GM10847 (cell line): ENCODE data around the gene CDH23.

Experiments used
- POLR2A ChIP-seq: IDR thresholded peaks from 2 replicates; pipeline ENCODE4 v1.6.1; 2011; ENCODE audit not compliant: insufficient read length; ENCODE audit errors: extremely low read depth

Gene CDH23

DNA sequence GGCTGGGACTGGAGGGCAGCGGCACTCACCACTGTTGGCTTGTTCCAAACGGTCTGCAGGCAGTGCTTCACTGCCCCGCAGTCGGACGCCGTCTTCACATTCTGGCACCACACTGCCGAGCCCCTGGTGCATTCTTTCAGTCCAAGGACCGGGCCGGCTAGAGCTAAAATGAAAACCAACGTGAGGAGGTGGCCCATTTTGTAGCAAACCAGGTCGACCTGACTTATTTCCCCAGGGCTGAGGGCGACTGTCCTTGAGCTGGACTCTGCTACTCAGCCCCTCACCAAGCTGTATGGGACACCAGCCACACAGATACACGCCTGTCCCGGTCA, 437.6 kb downstream of the CDH23 start:
- no peak for TF ChIP-seq POLR2A

DNA sequence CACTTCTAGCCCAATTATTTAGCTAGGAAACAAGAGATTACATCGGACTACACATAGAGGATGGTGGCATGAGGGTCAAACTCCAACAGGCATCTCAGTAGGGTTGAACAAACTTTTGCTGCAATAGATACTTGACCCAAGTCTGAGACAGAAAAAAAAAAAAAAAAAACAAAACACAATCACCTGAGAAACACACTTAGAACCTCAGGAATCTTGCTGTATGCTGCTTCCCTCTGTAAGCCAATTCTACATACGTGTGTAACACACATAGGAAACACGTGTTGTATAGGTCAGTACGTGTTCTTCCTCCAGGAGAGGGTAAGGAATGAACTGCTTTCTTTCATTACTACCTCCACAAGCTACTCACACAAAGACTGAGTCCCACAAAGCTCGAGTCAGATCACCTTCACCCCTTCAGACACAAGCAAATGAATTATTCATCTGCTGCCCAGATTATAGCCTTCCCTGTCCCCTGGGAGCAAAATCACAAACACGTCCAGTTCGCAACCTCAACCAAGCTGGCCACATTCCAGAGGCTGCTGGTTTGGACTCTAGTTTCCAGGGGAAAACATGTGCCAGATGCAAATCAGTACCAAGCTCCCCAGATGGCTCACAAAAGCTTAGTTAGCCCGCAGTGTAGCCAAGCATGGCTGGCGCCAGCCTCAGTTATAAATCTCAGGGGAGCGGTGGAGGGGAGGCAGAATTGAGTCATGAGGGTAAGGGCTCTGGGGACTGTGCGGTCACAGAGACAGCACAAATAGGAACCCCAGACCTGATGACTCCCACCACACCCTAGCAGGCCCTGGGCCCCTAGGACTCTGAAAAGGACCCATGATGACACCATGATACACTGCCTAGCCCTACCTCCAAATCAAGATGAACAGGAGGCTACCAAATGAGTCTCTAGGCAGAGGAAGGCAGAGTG, 439.2 kb downstream of the CDH23 start:
- no peak for TF ChIP-seq POLR2A

DNA sequence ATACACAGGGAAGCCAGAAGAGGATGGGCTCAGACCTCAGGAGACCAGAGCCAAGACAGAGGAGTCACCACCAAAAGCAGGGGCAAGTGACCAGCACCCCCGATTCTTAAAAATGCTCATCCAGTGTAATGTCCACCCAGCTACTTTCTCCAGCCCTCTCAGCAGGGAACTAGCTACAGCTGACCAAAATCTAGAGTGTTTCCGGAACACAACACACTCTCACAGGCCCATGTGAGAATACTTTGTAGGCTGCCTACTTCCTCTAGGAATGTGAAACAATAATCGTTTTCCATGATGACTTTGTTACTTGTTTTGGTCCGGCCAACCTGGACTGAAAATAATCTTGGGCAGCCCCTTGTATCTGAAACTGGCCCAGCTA, 439.9 kb downstream of the CDH23 start:
- no peak for TF ChIP-seq POLR2A

DNA sequence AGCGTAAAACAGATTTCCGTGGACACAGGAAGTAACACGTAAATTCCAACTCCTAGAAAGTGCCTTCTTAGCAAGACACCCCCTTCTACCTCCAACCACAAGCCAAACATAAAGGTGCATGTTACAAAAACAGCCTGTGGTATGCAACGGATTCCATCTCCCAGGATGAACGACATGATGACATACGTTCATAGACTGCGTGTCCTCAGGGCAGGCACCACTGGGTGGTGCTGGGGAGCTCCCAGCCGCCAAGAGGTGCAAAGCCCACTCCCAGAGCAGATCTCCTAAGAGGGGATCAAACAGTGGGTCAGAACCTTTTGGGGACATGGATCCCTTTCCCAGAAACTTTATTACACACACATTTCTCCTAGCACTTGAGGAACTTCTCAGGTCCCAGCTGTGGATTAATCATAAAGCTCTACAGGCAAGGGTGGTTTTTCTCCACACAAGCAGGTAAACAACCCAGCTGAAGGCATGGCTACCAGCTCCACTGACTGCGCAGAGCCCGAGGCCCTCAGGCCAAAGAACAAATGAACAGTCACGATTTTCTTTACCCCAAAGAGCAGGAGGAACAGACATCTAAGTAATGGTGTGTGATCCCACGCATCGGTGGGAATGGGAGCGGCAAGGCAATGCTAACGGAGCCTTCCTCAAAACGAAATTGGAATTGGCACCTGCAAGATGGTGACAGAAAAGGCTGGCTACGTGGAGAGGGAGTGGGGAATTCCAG, 440.5 kb downstream of the CDH23 start:
- no peak for TF ChIP-seq POLR2A

DNA sequence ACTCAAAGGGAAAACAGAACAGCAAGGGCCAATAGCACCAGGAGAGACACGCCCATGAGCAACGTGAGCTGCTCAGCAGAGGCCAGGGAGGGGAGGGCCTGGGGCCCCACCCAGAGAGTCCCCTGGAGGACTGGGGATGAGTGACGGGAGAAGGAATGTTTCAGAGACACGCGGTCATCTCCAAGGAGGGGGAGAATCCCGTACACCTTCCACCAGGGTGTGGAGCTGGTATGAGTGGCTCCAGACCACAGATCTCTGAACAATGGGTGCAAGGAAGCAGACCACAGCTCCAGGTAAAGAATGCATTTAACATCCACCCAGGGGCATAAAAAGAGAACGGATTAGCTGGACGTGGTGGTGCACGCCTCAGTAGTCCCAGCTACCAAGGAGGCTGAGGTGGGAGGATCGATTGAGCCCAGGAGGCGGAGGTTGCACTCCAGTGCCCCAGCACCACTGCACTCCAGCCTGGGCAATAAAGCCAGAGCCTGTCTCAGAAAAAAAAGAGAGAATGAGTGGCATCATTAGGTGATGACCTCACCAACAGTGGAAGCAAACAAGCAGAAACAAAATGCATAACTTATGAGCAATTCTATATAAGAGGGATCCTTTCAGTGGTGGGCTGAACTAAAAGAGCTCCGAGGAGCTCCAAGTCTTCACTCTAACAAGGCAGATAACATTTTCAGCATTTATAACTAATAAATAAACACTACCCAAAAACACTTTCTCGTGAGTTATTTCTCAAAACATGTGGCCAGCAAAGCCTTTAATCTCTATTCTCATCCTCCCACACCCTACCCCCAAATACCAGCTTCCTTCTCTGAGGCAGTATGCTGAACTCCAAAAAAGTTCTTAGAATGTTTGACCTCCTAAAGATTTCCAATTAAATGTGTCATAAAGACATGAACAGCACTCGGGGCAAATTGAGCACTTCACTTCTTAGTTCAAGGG, 441.8 kb downstream of the CDH23 start:
- no peak for TF ChIP-seq POLR2A

DNA sequence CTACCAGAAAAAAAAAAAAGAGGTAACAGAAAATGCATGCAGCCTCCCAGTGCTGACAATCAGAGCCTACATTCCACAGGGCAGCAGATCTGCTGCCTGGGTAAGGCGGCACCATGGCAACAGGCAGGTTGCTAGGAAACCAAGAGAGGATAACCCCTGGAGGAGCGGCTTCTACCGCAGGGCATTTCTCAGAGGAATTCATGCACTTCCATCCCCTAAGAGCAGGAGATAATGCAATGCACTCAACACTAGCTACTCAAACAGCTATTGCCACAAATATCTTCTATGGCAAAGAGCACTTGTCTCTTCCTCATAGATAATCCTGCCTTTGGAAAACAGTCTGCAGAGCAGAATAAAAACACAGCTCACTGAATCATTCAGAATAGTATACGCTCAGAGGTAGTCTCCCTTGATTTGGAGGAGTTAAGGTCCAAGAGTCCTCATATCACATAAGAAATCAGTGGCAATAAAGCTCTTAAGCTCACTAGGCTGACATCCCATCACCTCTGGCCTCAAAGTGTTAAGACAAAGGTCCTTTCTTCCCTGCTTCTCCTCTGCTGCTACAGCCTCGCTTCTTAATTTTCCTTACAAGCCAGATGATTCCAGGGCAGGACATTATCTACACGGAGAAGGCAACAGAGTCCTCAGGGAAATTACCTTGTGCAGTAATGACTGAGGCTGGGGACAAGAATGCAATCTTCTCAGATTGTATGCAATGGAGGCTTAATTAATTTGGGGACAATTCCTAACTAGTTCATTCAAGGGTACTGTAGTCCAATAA, 443.6 kb downstream of the CDH23 start:
- TF ChIP-seq POLR2A, result no peak

DNA sequence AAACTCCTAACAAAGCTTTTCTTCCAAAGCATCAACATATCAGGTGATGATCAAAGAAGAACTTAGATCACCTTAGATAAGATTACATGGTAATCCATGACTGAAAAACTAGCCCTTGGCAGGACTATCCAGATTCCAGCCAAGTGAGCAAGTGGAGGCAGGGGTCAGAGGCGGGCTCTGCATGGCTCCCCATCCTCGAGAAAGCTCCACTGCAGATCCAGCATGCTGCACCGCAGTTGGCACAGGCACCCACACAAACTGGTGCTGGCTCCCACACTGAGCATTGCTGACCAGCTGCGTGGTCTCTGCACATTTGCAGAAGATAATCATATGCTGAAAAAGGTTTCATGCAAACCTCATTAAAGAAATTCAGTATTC, 444.2 kb downstream of the CDH23 start:
- no peak for TF ChIP-seq POLR2A

DNA sequence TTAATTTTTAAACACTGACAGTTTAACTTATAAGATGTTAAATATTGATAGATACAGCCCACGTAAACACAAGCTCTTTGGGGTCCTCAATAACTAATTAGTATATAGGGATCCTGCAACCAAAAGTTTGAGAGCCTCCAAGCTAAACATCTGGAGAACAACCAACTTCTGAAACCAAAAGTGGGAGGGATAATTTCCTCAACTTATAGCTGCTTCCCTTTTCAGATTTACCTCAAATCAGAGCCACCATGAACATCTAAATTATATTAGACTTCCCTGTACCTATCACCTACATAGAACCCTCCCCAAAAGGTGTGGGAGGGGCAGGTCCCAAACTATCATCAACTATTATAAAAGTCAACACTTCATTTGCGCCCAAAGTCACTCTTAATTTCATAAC, 445.7 kb downstream of the CDH23 start:
- no peak for TF ChIP-seq POLR2A

DNA sequence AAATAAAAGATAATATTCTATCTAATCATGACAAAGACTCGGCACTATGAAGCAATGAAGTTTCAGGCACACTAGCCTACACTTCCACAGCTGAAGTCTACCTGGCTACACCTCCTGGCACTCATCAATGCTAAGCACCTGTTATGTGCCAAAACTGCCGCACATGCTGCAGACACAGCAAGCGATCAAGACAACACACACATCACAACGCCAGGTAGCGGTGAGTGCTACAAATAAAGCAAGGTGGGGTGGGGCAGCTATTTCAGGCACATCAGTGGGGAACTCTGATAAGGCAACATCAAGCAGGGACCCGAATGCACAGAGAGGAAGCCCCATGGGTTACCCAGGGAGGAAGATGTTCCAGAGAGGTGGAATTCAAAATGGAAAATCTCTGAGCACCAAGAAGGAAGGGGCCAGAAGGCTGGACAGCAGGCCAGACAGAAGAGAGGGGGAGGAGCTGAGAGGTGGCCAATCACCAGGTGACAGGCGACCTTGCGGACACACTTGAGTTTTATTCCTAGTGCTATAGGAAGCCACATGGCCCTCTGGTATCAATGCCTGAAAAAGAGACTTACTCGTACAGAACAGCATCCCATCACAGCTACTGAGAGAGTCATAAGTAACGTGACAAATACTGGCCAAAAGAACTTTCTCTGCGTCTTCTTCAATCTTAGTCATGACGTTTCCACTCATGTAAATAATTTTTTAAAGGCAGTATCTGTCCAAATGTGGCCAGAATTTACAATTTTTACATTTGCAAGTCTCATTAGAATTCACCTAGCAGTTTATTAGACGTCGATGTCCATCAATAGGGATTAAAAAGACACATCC, 446.4 kb downstream of the CDH23 start:
- TF ChIP-seq POLR2A, result no peak

DNA sequence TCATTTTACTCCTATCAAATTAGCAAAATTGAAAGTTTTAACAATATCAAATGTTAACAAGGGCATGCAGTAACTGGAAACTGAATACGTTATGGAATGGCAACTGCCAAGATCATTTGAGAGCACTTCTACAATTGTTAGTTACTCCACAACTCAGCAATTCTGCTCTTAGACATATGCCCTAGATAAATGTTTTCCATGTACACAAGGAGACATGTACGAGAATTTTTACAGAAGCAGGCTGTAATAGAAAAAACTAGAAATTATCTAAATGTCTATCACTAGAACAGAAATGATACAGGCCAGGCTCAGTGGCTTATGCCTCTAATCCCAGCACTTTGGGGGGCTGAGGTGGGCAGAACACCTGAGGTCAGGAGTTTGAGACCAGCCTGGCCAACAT, 447.4 kb downstream of the CDH23 start:
- no peak for TF ChIP-seq POLR2A

DNA sequence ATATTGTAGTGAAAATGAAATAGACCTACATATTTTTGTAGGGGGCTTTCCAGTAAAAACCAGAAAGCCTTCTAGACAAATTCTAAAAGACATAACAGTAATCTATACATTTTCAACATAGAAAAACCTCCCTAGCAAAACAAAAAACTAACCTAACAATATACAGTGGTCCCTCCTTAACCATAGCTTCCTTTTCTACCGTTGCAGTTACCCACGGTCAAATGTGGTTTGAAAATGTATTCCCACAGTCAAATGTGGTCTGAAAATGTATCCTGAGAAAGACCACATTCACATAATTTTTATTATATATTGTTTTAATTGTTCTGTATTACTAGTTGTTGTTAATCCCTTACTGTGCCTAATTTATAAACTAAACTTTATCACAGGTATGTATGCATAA, 448.0 kb downstream of the CDH23 start:
- no peak for TF ChIP-seq POLR2A

DNA sequence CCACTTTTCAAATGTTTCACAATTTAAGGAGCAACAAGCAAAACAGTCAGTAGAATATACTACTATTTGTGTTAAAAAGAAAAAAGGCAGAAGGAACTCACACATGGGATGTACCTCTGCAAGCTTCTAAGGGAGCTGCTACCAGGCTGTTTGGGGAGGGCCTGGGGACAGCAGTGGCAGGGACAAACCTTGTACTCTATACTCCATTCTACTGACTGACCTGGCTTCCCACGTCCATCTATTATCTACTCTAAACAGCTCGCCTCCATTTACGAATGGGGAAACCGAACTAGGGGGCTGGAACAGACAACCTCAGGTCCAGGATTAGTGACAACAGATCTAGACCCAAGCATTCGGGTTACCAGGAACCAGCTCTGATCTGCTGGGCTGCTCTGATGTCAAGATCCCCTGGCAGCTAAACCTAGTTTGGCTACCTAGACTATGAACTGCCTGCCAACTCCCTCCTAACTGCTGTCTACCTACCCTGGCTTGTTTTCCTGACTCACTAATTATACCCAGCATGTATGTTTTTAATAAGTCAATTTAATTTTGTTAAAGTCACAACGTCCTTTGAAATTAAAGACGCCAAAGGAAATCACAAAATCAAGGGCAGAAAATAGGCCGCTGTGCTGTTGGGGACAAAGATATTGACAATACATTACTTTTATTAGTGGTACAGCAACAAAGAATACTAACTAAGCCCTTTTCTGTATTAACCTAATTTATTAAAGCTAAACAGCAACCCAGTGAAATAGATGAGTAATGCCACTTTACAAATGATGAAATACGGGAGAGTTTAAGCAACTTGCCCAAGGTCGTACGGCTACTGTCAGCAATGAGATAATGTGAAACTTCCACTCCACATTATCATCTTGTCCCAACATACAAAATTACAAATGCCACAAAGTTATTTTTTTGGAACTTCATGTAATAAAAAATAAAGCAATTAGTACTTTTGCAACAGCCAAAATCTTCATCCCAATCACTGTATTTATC, 449.0 kb downstream of the CDH23 start:
- no peak for TF ChIP-seq POLR2A

DNA sequence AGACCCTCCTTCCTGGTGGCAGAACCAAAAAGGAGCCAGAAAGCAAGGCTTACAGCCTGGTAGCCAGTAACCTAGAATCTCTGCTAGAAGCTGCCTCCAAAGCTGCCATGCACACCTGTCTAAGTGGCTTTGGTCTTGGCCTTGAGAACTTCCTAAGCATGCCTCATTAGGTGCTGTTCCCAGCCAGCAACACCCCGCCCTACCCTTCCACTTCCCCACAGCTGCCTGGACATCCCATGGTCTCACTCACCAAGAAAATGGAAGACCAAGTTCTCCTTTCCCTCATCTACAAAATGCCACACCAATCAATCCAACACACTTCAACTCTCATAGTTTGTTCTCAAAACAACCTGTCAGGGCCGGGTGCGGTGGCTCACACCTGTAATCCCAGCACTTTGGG, 450.1 kb downstream of the CDH23 start:
- no peak for TF ChIP-seq POLR2A
